GOT3 (cell line): ENCODE data around the gene MED10.

Experiments
- DNase-seq: peaks from one replicate; lab custom pipeline; 2025; ENCODE audit warnings: mixed read lengths; lab: John Stamatoyannopoulos, UW

The MED10 gene

DNA sequence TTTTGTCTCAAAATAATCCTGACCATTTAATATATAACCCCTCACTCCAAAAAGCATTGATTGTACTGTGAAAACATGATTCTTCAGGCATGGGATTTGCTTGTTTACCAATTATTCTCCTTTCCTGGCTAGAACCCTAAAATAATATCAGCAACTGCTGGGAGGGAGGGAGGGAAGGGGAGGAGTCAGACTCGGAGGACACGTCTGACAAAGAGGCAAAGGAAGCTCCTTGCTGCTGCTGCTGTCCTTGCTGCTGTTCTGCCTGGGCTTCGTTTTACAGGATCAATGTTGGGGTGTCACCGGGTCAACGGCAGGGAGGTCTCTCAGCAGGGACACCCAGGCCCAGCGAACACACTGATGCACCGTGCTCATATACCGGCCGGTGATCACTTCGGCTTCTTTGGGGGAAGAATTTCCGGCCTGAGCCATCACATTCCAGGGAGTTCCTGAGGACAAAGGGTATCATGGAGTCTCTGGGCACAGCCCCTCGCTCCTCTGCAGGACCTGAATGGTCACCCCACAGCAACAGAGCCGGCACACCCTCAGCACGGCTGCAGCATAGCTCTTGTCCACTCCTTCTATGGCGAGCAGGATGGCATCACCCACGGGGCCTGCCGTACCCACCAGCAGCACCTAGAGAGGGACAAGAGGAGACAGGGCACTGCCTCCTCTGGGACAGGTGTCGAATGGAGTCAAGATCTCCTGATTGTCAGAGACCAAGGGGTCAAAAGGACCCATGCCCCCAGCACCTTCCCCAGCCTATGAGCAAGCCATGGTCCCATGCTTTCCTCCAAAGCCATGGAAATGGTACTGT, 27.9 kb downstream of the MED10 start:
- DNase-seq: no peak

DNA sequence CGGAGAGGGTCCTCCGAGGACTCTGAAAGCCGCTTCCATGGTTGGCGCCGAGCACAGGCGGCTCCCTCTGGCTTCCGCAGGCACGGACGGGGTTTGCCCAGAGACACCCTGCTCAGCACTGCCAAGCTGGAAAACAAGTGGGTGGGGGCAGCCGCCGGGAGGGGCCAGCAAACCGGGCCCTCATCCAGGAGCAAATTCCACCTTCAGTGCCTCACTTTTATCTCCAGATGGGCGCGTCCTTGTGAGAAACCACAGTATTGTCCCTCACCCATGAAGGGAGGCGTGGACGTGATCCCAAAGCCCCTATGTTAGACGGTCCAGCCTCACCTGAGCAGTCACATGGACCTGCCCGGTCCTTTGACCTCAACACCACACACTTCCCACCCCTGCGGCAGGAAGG, 29.0 kb downstream of the MED10 start:
- DNase-seq: no peak

DNA sequence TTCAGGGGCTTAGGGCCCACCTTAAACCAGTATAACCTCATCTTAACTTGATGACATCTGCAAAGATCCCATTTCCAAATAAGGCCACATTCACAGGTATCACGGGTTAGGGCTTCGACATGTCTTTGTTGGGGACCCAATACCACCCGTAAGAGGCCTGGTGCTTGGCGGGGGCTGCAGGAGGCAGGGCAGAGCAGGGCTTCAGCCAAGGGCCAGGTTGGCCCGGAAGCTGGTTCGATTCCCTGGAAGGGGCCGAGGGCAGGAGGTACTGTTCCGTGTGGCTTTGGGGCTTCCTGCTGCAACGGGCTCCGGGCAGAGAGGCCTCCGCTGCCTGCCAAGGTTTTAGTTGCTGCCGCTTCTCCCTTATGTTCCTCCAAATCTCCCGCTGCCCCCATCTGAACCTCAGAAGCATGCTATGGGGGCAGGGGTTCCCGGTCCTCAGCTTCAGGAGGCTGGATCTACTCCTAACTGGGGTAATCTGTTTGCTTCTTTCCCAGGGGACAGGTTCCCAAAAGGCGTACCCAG, 29.8 kb downstream of the MED10 start:
- no peak for DNase-seq

DNA sequence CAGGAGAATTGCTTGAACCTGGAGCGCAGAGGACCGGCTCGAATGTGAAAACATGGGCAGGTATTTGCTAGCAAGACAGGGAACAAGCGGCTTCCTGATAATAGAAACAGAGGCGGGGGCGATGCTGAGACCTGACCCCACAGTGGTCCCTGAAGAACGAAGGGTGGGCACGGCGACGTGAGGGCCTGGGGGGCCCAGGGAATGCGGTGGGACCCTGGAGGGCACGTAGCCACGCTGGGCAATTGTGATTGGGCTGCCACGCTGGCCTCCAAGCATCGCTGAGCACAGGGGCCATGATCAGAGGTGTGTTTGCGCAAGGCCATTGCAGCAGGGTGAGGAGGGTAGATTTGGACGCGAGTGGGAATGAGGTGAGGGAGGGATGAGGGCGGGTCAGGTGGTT, 30.7 kb downstream of the MED10 start:
- no peak for DNase-seq

DNA sequence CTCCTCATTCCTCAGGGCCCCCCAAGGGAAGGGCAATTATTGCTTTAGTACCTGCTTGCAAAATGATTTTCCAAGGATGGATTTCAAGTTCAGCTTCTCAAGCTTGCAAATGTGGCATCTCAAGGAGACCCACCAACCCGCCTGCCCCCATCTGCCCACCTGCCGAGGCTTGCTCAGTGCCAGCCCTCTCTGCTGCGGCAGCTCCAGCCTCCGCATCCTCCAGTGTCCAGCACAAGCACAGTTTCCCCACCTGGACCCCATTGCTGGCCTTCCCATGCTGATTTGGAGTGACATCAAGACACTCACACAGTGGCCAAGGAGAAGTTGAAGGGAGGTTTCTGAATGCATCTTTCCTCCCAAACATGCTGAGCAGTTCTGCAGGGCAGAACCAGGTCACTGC, 31.2 kb downstream of the MED10 start:
- no peak for DNase-seq

DNA sequence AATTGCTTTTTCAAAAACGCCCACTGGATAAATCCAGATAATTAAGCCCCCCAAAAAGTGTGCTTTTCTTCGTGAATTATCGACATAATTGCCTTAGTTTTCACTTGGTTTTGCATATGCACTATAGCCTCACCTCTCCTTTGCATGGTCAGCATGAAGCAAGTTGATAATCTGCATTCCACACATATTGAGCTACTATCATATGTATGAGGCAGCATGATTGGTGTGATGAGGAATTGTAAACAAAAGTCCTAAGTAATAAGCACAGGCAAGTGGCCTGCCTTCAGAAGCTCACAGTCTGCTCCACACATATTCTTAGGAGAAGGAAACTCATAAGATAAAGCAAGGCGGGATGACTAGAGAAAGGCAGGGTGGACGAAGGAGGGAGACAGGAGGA, 33.8 kb downstream of the MED10 start:
- DNase-seq: no peak

DNA sequence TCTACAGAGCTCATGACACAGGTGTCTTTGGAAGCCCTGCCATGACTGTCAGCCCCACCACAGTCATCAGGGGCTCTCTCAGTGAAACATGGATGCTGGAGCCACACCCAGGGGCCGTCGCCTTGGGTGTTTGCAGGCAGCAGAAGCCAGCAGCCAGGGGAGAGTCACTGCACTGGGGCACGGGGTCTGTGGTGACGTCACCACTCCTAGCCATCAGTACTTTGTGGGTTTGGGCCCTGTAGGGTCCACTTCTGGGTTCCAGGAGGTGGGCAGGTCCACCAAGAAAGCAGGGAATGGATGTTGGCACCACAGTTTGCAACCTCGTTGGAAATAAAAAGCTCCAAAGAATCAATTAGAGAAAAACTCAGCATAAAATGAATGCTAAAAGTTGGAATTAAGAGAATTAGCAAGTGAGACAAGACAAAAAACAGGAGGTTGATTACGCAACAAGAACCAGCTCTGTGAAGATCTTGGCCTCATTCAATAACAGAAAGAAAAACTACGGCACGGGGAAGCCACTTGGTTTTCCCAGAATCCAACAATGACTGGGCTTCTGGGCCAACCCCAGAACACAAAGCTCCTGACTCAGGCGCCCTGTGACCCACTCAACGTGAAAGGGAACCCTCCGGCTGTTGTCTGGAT, 34.3 kb downstream of the MED10 start:
- no peak for DNase-seq

DNA sequence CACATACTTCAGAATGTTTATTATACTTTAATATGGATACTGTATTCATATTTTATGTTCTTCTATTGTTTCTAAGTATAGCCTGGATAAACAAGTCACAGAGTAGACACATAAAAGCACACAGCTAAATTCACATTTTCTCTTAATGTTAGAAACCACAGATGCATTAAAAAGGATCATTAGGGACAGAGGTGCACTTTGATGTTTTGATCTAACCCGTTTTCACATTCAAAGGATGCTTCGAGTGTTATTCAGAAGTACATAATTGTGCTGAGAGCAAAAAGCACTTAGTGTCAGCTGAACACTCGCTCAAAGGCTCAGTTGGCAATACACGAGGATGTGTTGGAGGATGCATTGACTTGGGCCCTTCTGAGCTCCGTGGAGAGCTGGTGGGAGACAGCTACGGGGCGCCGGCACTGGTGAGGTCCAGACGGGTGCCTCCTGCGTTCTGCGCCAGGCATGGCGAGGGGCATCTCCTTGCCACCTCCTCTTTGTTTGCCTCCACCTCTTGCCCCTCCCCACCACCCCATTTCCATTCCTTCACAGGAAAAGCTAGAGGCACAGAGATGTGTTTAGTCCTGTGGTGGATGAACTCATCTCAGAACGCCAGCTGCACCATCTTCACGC, 35.5 kb downstream of the MED10 start:
- no peak for DNase-seq

DNA sequence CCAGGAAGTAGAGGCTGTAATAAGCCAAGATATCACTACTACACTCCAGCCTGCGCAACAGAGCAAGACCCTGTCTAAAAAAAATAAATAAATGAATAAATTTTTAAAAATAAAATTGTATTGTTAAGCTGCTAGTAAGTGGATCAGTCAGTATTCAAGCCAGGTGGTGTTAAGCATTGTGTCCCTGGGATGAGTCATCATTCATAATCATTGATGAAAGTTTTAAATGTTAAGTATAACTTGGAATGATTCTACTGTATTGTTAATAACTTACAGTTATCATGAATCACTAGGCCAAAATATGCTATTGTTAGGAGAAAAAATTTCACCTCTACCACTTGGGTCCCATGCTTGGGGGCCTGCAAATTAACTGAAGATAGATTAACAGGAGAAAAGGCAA, 38.2 kb downstream of the MED10 start:
- no peak for DNase-seq

DNA sequence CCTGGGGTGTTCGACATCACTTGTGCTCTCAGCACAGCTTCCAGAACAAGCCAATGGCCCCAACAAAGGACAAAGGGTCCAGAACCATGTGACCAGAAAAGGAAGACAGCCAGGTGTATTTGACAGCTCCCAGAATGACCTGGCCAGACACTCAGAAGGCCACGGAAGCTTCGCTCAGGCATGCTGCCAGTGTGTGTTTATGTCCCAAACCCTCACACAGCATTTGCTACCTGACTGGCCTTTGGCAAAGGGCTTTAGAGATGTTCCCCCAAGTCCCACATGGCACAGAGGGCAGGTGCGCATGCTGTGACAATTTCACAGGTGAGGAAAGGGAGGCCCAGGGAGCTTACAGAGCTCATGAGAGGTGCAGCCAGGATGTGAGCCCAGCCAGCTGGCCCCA, 39.5 kb downstream of the MED10 start:
- no peak for DNase-seq

DNA sequence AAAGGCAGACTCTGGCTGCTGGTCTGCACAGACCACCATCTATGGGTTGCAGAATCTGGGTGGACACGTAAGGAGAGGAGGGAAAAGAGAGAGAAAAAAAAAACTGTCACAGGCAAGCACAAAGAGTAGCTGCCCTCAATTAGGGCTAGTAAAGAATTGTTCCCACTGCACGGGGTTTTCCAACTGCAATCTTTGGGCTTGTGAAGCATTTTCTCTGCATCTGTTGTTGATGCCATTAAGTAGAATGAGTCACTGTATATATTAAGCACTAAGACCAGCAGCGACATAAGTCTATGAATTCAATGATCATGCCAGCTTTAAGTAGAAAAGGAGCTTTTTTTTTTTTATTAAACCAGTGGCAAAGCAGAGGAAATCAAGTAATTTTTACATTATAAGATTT, 40.2 kb downstream of the MED10 start:
- DNase-seq: no peak

DNA sequence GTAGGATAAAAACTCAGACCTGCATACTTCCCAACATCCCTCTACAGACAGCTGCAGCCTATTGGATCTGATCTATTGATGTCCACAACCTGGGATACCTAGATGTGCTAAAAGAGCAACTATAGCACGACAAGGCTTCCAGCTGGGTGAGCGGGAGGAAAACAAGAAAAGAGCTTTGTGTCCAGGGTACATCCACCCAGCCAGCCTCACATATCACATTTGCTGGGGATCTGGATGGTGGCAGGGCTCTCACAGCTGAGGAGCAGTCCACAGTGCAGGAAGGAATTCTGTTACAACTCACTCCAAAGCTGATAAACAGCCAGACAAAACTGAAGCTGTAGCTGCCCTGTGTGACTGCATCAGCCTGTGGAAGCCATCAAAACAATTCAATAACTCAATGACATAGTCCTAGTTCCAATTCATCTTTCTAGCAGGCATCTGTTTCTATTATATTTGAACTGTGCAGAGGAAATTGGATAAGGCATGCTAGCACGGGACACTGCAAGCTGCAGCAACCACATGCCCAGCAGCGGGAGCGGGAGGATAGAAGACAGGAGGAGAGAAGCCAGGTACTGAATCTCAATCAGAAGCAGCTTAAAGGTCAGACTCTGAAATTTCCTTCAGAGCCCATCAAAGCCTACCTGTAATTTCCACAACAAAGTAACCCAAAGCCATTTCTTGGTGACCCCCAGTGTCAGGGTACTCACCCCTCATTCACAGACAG, 45.0 kb downstream of the MED10 start:
- no peak for DNase-seq

DNA sequence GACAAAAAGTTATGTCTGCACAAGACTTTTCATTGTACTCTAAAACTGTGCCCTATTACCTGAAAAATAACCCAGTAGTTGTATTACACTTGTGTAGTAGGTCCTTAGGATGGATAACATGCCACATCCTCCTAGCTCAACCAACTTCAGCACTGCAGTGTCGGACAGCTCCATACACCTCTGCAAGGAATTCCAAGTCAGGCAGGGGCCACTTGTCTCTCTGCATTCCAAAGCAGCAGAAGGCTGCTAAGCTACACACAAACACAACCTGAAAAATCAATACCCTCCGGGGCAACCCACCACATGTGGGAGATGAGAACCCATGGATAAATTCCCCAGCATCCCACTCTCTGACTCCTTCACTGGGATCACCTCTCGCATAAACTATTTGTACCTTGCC, 50.2 kb downstream of the MED10 start:
- no peak for DNase-seq

DNA sequence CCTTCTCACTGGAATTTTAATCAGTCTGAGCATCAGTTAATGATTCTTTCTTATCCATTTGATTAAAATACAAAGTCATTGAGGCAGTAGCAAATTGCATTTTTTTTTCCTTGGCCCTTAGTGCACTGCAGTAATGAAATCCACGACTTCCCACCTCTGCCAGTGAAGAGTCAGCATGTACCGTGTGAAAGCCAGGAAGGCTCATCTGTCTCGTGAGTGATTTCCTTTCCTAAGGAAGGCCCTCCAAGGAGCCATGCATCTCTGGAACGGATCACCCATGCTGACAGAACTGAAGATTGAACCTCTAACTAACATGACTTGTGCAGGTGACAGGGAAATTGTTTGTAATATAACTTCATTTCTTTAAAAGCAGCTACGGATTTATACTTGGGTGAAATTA, 51.6 kb downstream of the MED10 start:
- no peak for DNase-seq

DNA sequence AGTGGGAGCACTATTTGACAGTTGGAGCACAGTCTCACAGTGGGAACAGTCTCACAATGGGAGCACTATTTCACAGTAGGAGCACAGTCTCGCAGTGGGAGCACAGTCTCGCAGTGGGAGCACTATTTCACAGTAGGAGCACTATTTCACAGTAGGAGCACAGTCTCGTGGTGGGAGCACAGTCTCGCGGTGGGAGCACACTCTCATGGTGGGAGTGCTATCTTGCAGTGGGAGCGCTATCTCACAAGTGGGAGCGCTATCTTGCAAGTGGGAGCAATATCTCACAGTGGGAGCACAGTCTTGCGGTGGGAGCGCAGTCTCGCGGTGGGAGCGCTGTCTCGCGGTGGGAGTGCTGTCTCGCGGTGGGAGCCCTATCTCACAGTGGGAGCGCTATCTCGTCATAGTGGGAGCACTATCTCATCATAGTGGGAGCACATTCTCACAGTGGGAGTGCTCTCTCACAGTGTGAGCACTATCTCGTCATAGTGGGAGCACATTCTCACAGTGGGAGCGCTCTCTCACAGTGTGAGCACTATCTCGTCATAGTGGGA, 56.1 kb downstream of the MED10 start:
- DNase-seq: no peak
